Astrocyte (in vitro differentiated cells and primary cell): Measurements from ENCODE around the gene ADGRD1. TPM values are rescaled to one million over a fixed set of nuclear protein-coding genes. Genes with fewer than 3 reads are reported as not detected.
A peak's percentile ranks its signal among the peaks of the same experiment; 100 is the strongest.

ENCODE experiments used
- DNase-seq: peaks from one replicate; pipeline ENCODE4 v3.0.0-alpha.2; 2010; ENCODE audit warnings: low read depth
- FAIRE-seq: peaks from 2 replicates; lab custom pipeline; 2011; peaks lifted over from hg19 to GRCh38; lab: Jason Lieb, UNC
- H2AFZ ChIP-seq: 2 replicates; pipeline ENCODE4 v1.6.0; 2012; ENCODE audit warnings: low read depth, low read length, inconsistent platforms
- H3K27ac ChIP-seq: 2 replicates; pipeline ENCODE4 v1.5.1; 2011; ENCODE audit warnings: low read depth, low read length, inconsistent platforms
- H3K27me3 ChIP-seq: 2 replicates; pipeline ENCODE4 v1.6.0; 2011; ENCODE audit warnings: low read length, inconsistent platforms; ENCODE audit not compliant: insufficient read depth
- H3K36me3 ChIP-seq: 2 replicates; pipeline ENCODE4 v1.5.1; 2011; ENCODE audit warnings: low read length, inconsistent platforms; ENCODE audit not compliant: insufficient read depth
- H3K4me1 ChIP-seq: 2 replicates; pipeline ENCODE4 v1.5.1; 2011; ENCODE audit warnings: low read length, inconsistent platforms; ENCODE audit not compliant: insufficient read depth
- H3K4me2 ChIP-seq: 2 replicates; pipeline ENCODE4 v1.6.0; 2012; ENCODE audit warnings: low read length, inconsistent platforms
- H3K4me3 ChIP-seq: 2 replicates; pipeline ENCODE4 v1.5.1; 2011; ENCODE audit warnings: low read depth, mild to moderate bottlenecking, low read length, inconsistent platforms; ENCODE audit not compliant: insufficient read depth
- H3K79me2 ChIP-seq: 2 replicates; pipeline ENCODE4 v1.6.0; 2012; ENCODE audit warnings: mild to moderate bottlenecking, low read length, inconsistent platforms; ENCODE audit not compliant: insufficient read depth
- H3K9ac ChIP-seq: 2 replicates; pipeline ENCODE4 v1.6.0; 2012; ENCODE audit warnings: mild to moderate bottlenecking, low read length, inconsistent platforms
- H3K9me3 ChIP-seq: 2 replicates; pipeline ENCODE4 v1.5.1; 2012; ENCODE audit warnings: low read depth, mild to moderate bottlenecking, low read length, inconsistent platforms; ENCODE audit not compliant: insufficient read depth
- H4K20me1 ChIP-seq: 2 replicates; pipeline ENCODE4 v1.6.0; 2012; ENCODE audit warnings: low read length, inconsistent platforms; ENCODE audit not compliant: insufficient read depth
- H3K27ac Mint-ChIP-seq: one replicate; pipeline ENCODE4 v1.8.0; 2021; ENCODE audit warnings: mild to moderate bottlenecking, mixed read lengths; ENCODE audit not compliant: unreplicated experiment
- H3K27me3 Mint-ChIP-seq: one replicate; pipeline ENCODE4 v1.8.0; 2021; ENCODE audit warnings: low read depth, mixed read lengths; ENCODE audit not compliant: unreplicated experiment
- H3K36me3 Mint-ChIP-seq: one replicate; pipeline ENCODE4 v1.8.0; 2021; ENCODE audit warnings: low read depth, mixed read lengths; ENCODE audit not compliant: unreplicated experiment
- H3K4me1 Mint-ChIP-seq: one replicate; pipeline ENCODE4 v1.8.0; 2021; ENCODE audit warnings: low read depth, mixed read lengths; ENCODE audit not compliant: unreplicated experiment
- H3K4me3 Mint-ChIP-seq: one replicate; pipeline ENCODE4 v1.8.0; 2021; ENCODE audit warnings: mild to moderate bottlenecking, moderate library complexity, mixed read lengths; ENCODE audit not compliant: unreplicated experiment
- H3K9me3 Mint-ChIP-seq: one replicate; pipeline ENCODE4 v1.8.0; 2021; ENCODE audit warnings: mild to moderate bottlenecking, mixed read lengths; ENCODE audit not compliant: unreplicated experiment
- EZH2 ChIP-seq: IDR thresholded peaks from 2 replicates; pipeline ENCODE4 v1.6.1; 2012; ENCODE audit warnings: mild to moderate bottlenecking, low read length, inconsistent platforms; ENCODE audit not compliant: insufficient read depth
- total RNA-seq: library from RNA; stranded (reverse); gene quantifications from 2 replicates; pipeline ENCODE4 v1.2.1, GENCODE V29; 2021
- TF ChIP-seq, protein P1 (sequence below): IDR thresholded peaks from 2 replicates; pipeline ENCODE4 v1.5.1; 2011; ENCODE audit warnings: low read depth, mild to moderate bottlenecking, inconsistent platforms, low read length, moderate library complexity; ENCODE audit not compliant: insufficient read depth

The ADGRD1 gene
- total RNA-seq, 1 donor from 2014 or later, result 3.0 TPM

DNA sequence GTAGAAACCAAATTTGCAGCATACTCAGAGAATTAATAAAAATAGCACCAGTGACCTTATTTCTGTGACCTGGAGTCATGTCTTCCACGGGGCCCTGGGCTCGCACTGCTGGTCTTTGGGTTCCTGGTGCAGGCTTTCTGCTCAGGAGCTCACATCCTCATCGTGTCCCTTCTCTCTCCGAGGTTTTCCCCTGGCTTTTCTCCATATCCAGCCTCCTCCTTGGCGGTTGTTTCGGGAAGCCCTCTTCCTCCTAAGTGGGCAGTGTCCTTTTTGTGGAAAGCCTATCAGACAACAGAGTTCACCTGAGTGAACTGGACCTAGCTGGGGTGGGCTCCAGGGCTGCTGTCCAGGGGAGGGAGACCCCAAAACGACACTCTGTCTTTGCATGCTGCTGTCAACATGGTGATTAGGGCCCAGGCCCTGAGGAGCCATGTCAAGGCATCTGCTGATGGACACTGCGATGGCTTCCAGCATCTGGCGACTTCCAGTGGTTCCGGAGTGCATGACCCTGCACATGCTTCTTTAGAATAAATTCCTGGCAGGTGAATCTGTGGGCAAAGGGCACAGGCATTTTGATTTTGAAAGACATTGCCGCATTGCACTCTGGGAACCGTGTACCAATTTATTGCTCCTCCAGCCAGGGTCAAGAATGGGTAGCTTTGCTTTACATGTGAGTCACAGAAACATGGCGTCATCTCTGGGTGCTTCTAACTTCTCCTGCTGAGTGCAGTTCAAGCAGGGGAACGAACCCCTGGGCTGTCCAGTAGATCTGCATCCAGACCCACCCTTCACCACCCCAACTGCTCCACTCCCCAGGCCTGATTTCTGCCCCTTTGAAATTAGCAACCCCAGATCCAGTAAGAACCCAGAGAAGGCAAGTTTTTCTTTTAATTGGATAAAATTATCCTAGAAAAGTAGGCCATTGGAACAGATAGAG lies 136.8 kb downstream of the ADGRD1 start:
- Histone ChIP-seq H3K36me3 (no peaks in the 10 kb centered on the region), H3K9ac (no peak overlapping the region), H2AFZ (no peak overlapping the region), H3K9me3 (no peaks in the 10 kb centered on the region), H4K20me1 (no peaks in the 10 kb centered on the region), H3K4me1 (no peaks in the 10 kb centered on the region), H3K27me3 (no peaks in the 10 kb centered on the region), H3K4me3 (no peak overlapping the region), H3K4me2 (no peak overlapping the region), H3K27ac (no peak overlapping the region), H3K79me2 (no peaks in the 10 kb centered on the region)
- no peaks in the 10 kb centered on the region for H3K4me1 Mint-ChIP-seq
- peaks cover 26% of the 10 kb centered on the region for H3K27me3 Mint-ChIP-seq
- H3K27ac Mint-ChIP-seq, result no peak overlapping the region
- no peak for DNase-seq
- H3K9me3 Mint-ChIP-seq, result no peaks in the 10 kb centered on the region
- TF ChIP-seq, protein P1, sequence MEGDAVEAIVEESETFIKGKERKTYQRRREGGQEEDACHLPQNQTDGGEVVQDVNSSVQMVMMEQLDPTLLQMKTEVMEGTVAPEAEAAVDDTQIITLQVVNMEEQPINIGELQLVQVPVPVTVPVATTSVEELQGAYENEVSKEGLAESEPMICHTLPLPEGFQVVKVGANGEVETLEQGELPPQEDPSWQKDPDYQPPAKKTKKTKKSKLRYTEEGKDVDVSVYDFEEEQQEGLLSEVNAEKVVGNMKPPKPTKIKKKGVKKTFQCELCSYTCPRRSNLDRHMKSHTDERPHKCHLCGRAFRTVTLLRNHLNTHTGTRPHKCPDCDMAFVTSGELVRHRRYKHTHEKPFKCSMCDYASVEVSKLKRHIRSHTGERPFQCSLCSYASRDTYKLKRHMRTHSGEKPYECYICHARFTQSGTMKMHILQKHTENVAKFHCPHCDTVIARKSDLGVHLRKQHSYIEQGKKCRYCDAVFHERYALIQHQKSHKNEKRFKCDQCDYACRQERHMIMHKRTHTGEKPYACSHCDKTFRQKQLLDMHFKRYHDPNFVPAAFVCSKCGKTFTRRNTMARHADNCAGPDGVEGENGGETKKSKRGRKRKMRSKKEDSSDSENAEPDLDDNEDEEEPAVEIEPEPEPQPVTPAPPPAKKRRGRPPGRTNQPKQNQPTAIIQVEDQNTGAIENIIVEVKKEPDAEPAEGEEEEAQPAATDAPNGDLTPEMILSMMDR, result no peak
- no peak for TF ChIP-seq EZH2
- H3K36me3 Mint-ChIP-seq, result no peaks in the 10 kb centered on the region
- H3K4me3 Mint-ChIP-seq, result no peak overlapping the region
- FAIRE-seq, result no peak

DNA sequence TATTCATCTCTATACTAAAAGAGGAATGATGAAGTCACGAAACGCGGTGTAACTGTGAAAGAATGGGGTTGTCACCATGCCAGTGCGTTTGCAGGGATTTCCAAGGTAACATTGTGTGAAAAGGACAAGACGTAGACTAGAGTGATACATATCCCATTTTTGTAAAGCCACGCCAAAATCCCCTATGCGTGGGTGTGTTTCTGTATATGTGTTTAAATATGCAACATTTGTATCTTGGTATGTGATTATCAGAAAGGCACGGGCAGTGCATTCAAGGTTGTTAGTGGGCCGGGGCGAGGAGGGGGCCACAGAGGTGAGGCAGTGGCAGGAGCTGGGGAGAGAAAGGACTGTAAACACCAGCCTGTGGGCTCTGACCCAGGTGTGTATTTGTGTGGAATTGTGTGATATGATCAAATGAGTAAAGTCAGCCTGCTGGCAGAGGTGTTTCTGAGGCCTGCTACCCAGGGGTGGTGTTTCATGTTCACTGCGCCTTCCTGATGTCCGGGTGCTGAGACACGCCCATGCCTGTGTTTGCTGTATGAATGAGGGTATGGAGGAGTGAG lies 137.8 kb downstream of the ADGRD1 start:
- H3K27me3 ChIP-seq, result no peaks in the 10 kb centered on the region

More for the DNA sequence above, 137.8 kb downstream of the ADGRD1 start:
- no peak overlapping the region for H3K27ac ChIP-seq
- no peaks in the 10 kb centered on the region for H3K9me3 ChIP-seq
- no peak overlapping the region for H3K4me2 ChIP-seq
- Mint-ChIP-seq H3K36me3 (no peaks in the 10 kb centered on the region), H3K4me1 (no peaks in the 10 kb centered on the region), H3K27me3 (peaks cover 28% of the 10 kb centered on the region), H3K27ac (peak overlapping the region; percentile 27), H3K4me3 (no peak overlapping the region), H3K9me3 (no peaks in the 10 kb centered on the region)
- no peak for TF ChIP-seq EZH2
- TF ChIP-seq, protein P1, result no peak
- H3K36me3 ChIP-seq, result no peaks in the 10 kb centered on the region
- no peaks in the 10 kb centered on the region for H3K4me1 ChIP-seq
- FAIRE-seq (no peak), DNase-seq (no peak)
- H3K79me2 ChIP-seq, result no peaks in the 10 kb centered on the region
- H3K4me3 ChIP-seq, result no peak overlapping the region
- no peaks in the 10 kb centered on the region for H4K20me1 ChIP-seq
- no peak overlapping the region for H3K9ac ChIP-seq
- no peak overlapping the region for H2AFZ ChIP-seq
